Large intestine (tissue), 3 donors: Measurements from ENCODE around the gene MC4R. TPM values are rescaled to one million over a fixed set of nuclear protein-coding genes. Genes with fewer than 3 reads are reported as not detected.

Source experiments
- DNase-seq, 2 donors: peaks; one replicate each; pipeline versions ENCODE4 v3.0.0 to v3.0.0-alpha.2; 2013
- H3K27ac ChIP-seq: one replicate; pipeline ENCODE4 v1.5.1; 2013; ENCODE audit warnings: low read length
- H3K27me3 ChIP-seq: 2 replicates; pipeline ENCODE4 v1.6.1; 2013; ENCODE audit warnings: low read length; ENCODE audit not compliant: control insufficient read depth, insufficient read depth
- H3K36me3 ChIP-seq: 2 replicates; pipeline ENCODE4 v1.6.1; 2013; ENCODE audit warnings: low read length; ENCODE audit not compliant: control insufficient read depth, insufficient read depth
- H3K4me1 ChIP-seq: one replicate; pipeline ENCODE4 v1.6.1; 2013; ENCODE audit warnings: low read length; ENCODE audit not compliant: control insufficient read depth, insufficient read depth
- H3K4me3 ChIP-seq: one replicate; pipeline ENCODE4 v1.5.1; 2013; ENCODE audit warnings: low read length
- H3K9me3 ChIP-seq: one replicate; pipeline ENCODE4 v1.6.1; 2013; ENCODE audit warnings: mild to moderate bottlenecking, low read depth, low read length, moderate library complexity; ENCODE audit not compliant: control insufficient read depth
- WGBS: methylation state at CpG from one replicate; pipeline ENCODE4 v1.1.5; 2013; ENCODE audit warnings: low lambda C conversion rate; ENCODE audit not compliant: insufficient coverage; 5-methylcytosine and 5-hydroxymethylcytosine counted together
- polyA plus RNA-seq: library from polyadenylated mRNA; unstranded; fragments of 120-200 nt; gene quantifications from one replicate; pipeline ENCODE4 v1.2.1, GENCODE V29; 2013

MC4R gene
- polyA plus RNA-seq, 1 donor: 0.27 TPM

DNA sequence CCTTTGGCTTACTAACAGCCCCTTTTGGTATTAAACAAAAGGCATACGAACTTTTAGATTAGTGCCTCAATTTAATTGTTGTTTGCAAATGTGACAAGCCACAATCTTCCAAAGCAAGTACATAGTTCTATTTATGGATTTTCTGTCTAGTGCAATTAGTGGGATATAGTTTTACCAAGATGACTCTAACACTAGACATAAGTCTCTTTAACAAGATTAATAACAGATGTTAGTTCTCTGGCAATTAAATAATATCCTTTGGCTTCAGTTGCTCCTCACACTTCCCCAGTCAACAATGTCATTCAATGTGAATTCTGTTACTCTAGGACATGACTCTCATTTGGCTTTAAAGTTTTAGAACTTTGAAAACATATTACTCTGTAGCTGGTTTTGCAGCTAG, 16.7 kb upstream of the MC4R start:
- Histone ChIP-seq H3K9me3 (no peaks in the 10 kb centered on the region), H3K27me3 (no peaks in the 10 kb centered on the region), H3K4me3 (no peak overlapping the region), H3K27ac (no peak overlapping the region), H3K4me1 (no peaks in the 10 kb centered on the region), H3K36me3 (no peaks in the 10 kb centered on the region)
- DNase-seq: no peak
- no CpG with 5 or more reads among the region's 1 CpG for WGBS

DNA sequence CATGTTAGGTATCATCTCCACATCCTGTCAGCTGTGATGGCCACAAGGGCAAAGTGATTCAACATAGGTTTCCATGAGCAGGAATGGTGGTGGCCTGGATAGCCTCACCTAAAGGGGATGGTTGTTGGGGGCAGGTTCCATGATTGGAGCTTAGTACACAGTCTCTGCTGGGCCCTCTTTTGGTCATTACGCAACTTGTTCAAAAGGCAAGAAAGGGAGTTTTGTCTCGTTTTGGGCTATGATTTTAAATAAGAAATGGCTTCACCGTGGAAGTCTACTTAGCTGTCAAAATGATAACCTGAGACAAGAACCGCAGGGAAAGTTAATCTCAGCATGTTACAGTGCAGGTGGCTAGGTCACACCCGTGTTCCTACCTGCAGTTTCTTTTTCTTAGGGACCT, 13.1 kb upstream of the MC4R start:
- Histone ChIP-seq H3K4me1 (no peaks in the 10 kb centered on the region), H3K27me3 (no peaks in the 10 kb centered on the region), H3K36me3 (no peaks in the 10 kb centered on the region), H3K27ac (no peak overlapping the region), H3K4me3 (no peak overlapping the region), H3K9me3 (no peaks in the 10 kb centered on the region)
- WGBS: 100% methylated on average over 3 of the region's 5 CpGs
- DNase-seq: no peak

- no peaks in the 10 kb centered on the region for H3K9me3 ChIP-seq
- 100% methylated on average over 2 of the region's 2 CpGs for WGBS
Observed at GRCh38 chr18:60383893-60384292, 11.3 kb upstream of the MC4R start.

DNA sequence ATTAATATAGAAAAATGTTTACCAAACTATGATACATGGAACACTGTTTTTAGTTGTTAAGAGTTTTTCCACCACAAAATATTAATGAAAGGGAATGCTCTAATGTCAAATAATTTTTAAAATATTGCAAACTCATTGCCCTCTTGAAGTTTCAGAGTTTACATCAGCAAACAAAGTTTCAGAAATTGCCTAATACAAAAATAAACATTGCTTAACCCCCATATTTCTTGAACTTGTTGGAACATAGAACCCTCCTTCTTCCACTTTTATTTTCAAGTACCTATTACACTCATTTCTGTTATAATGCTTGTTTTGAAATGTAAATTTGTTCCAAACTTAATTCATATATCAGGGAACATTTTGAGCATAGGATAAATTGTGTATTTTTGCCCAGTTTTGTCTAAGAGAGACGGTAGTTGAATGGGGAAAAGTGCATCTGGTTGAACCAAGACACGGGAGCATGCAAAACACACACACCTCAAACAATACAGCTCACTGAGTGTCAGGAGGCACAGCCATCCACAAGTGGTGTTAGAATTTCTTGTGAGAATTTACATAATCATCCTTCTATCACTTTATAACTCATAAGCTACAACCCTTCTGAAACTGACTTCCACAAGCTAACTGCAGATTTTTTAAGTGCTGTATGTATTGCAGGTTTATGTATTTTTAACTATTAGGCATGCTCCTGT, 5.3 kb upstream of the MC4R start:
- WGBS: no CpG with 5 or more reads among the region's 2 CpGs
- Histone ChIP-seq H3K27ac (no peak overlapping the region), H3K4me1 (peaks cover 2% of the 10 kb centered on the region), H3K4me3 (no peak overlapping the region), H3K36me3 (no peaks in the 10 kb centered on the region), H3K9me3 (no peaks in the 10 kb centered on the region), H3K27me3 (no peaks in the 10 kb centered on the region)
- no peak for DNase-seq

More at GRCh38 chr18:60383893-60384292, 11.3 kb upstream of the MC4R start:
- Histone ChIP-seq H3K4me3 (no peak overlapping the region), H3K27me3 (no peaks in the 10 kb centered on the region), H3K4me1 (no peaks in the 10 kb centered on the region), H3K36me3 (no peaks in the 10 kb centered on the region), H3K27ac (no peak overlapping the region)
- DNase-seq: no peak

DNA sequence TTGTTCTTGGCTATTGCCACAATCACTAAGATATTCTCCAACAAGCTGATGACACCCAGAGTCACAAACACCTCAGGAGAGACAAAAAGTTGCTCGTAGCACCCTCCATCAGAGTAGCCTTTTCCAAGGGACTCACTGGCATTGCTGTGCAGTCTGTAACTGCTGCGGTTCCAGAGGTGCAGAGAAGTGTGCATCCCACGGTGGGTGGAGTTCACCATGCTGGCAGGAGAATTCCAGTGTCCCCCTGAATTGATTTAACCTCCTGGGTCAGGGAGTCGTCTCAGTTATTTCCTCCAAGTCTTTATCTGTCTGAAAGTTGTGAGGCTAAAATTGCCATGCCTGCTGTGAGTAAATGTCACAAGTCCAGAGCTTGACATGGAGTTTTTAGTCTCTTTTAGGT, 443 bp downstream of the MC4R start:
- no peaks in the 10 kb centered on the region for H3K27me3 ChIP-seq
- no peak for DNase-seq
- no CpG with 5 or more reads among the region's 4 CpGs for WGBS

DNA sequence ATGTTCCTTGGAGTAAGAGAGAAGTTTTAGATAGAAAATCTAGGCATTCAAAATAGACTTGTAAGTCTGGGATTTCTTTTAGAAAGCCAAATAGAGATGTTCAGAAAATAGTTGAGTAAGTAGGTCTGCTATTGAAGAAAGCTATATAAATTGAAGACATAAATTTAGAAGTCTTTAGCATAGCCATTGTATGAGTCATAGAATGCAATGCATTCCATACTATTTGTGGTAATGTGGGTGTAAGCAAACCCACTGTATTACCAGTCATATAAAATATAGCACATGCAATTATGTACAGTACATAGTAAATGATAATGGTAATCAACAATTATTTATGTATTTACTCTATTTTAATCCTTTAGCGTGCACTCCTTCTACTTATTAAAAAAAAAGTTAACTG, 14.1 kb downstream of the MC4R start:
- Histone ChIP-seq H3K27me3 (no peaks in the 10 kb centered on the region), H3K36me3 (no peaks in the 10 kb centered on the region), H3K27ac (no peak overlapping the region), H3K4me3 (no peak overlapping the region), H3K9me3 (no peaks in the 10 kb centered on the region), H3K4me1 (no peaks in the 10 kb centered on the region)
- DNase-seq: no peak
- WGBS: 83% methylated on average over 1 of the region's 1 CpG

More for the DNA sequence above, 443 bp downstream of the MC4R start:
- no peak overlapping the region for H3K27ac ChIP-seq
- no peaks in the 10 kb centered on the region for H3K36me3 ChIP-seq
- peaks cover 2% of the 10 kb centered on the region for H3K4me1 ChIP-seq
- no peak overlapping the region for H3K4me3 ChIP-seq
- no peaks in the 10 kb centered on the region for H3K9me3 ChIP-seq

DNA sequence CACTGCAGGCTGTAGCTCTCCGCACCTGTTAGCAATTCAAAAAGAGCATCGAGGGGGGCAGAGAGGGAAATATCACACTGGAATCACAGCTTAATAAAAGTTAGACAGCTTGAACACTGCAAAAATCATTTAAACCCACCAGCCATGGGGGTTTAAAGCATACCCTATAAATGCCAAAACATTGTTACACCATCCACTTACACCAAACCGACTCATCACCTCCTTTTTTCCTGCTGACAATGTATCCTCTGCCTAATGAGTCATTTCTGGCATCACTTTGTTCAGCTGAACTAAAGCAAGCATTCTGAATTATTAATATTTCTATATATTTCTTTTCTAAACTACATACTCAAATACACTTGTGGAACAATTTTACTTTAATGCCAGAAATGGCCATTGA, 21.6 kb downstream of the MC4R start:
- H3K36me3 ChIP-seq: no peaks in the 10 kb centered on the region
- no peak for DNase-seq
- H3K4me1 ChIP-seq: no peaks in the 10 kb centered on the region
- no peak overlapping the region for H3K4me3 ChIP-seq
- H3K27me3 ChIP-seq: no peaks in the 10 kb centered on the region
- 100% methylated on average over 2 of the region's 3 CpGs for WGBS
- no peak overlapping the region for H3K27ac ChIP-seq
- H3K9me3 ChIP-seq: no peaks in the 10 kb centered on the region

DNA sequence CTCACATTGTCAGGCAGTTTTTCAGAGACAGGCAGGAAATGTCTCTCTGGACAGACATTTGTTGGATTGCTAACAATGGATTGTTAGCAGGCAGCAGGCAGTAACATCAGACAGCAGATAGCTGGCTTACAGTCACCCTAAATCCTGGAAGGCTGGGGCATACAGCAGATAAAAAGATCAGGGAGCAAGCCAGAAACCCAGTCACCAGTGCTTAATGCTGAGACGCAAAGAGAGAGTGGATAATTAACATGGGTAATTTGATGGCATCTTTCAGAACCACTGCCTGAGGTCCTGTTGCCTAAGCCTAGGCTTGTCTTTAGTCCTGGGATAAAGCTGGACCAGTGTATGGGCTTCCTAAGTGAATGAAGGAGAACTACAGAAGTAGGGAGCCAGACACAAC, 22.4 kb downstream of the MC4R start:
- no peaks in the 10 kb centered on the region for H3K36me3 ChIP-seq
- H3K27me3 ChIP-seq: no peaks in the 10 kb centered on the region
- no peak overlapping the region for H3K4me3 ChIP-seq
- no peaks in the 10 kb centered on the region for H3K9me3 ChIP-seq
- DNase-seq: no peak
- no peak overlapping the region for H3K27ac ChIP-seq
- no CpG with 5 or more reads among the region's 1 CpG for WGBS
- H3K4me1 ChIP-seq: no peaks in the 10 kb centered on the region

DNA sequence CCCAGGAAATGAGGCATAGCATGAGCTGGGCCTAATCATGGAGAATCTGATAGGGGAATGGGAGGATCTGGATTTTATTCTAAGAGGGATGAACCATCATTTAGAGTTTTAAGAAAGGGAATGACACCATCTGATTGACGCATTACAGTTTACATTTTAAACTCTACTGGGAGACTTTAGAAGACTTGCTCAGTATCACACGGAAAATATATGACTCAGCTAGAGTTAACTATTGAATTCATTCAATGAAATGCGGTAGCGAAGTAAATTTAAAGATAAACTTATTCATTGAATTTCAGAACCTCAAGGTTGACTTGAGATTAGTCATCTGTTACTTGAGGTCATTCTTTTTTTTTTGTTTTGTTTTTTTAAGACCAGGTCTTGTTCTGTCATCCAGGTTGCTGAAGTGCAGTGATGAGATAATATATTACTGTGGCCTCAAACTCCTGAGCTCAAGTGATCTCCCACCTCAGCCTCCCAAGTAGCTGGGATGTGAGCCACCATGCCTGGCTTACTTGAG, 25.0 kb downstream of the MC4R start:
- no peak for DNase-seq
- Histone ChIP-seq H3K4me3 (no peak overlapping the region), H3K4me1 (no peaks in the 10 kb centered on the region), H3K36me3 (no peaks in the 10 kb centered on the region), H3K27ac (no peak overlapping the region), H3K27me3 (no peaks in the 10 kb centered on the region), H3K9me3 (no peaks in the 10 kb centered on the region)
- 78% methylated on average over 2 of the region's 4 CpGs for WGBS

- Histone ChIP-seq H3K27me3 (no peaks in the 10 kb centered on the region), H3K27ac (no peak overlapping the region)
- WGBS: no CpG with 5 or more reads among the region's 1 CpG
Observed at GRCh38 chr18:60339018-60339417, 33.6 kb downstream of the MC4R start.

GRCh38 chr18:60331890-60332289, 40.7 kb downstream of the MC4R start:
- WGBS: no CpG with 5 or more reads among the region's 6 CpGs
- Histone ChIP-seq H3K4me3 (no peak overlapping the region), H3K9me3 (peaks cover 6% of the 10 kb centered on the region), H3K4me1 (no peaks in the 10 kb centered on the region), H3K27ac (no peak overlapping the region), H3K36me3 (no peaks in the 10 kb centered on the region), H3K27me3 (no peaks in the 10 kb centered on the region)
- DNase-seq: no peak

More at GRCh38 chr18:60339018-60339417, 33.6 kb downstream of the MC4R start:
- H3K4me3 ChIP-seq: no peak overlapping the region
- no peaks in the 10 kb centered on the region for H3K36me3 ChIP-seq
- no peak for DNase-seq
- H3K9me3 ChIP-seq: no peaks in the 10 kb centered on the region
- no peaks in the 10 kb centered on the region for H3K4me1 ChIP-seq
